Mesothelial cell of epicardium (in vitro differentiated cells): Measurements from ENCODE around the gene NCK2. TPM values are rescaled to one million over a fixed set of nuclear protein-coding genes. Genes with fewer than 3 reads are reported as not detected.

Experiments used
- DNase-seq, 2 experiments: peaks; one replicate each; pipeline ENCODE4 v3.0.0; 2021; ENCODE audit warnings: low spot score in 2 of 2; ENCODE audit not compliant: unreplicated experiment in 2 of 2
- H3K27ac Mint-ChIP-seq: 2 replicates; pipeline ENCODE4 v1.8.0; 2021; ENCODE audit warnings: mixed read lengths
- H3K27me3 Mint-ChIP-seq: 2 replicates; pipeline ENCODE4 v1.8.0; 2021; ENCODE audit warnings: low read depth, mixed read lengths
- H3K36me3 Mint-ChIP-seq: 2 replicates; pipeline ENCODE4 v1.8.0; 2021; ENCODE audit warnings: mixed read lengths
- H3K4me1 Mint-ChIP-seq: 2 replicates; pipeline ENCODE4 v1.8.0; 2021; ENCODE audit warnings: mixed read lengths
- H3K4me3 Mint-ChIP-seq: 2 replicates; pipeline ENCODE4 v1.8.0; 2021; ENCODE audit warnings: mild to moderate bottlenecking, moderate library complexity, mixed read lengths
- H3K9me3 Mint-ChIP-seq: 2 replicates; pipeline ENCODE4 v1.8.0; 2021; ENCODE audit warnings: mixed read lengths
- CTCF ChIP-seq: fragments of 200-600 bp; sonication (generic); IDR thresholded peaks from one replicate; pipeline ENCODE4 v1.5.0; 2021; ENCODE audit warnings: antibody characterized with exemption; ENCODE audit not compliant: unreplicated experiment
- total RNA-seq: library from RNA; stranded (reverse); gene quantifications from 3 replicates; pipeline ENCODE4 v1.2.1, GENCODE V29; 2021

NCK2 gene
- total RNA-seq, 1 donor from 2014 or later = 59.5 TPM

- TF ChIP-seq CTCF = no peak
- no peak for DNase-seq
- no peaks in the 10 kb centered on the region for H3K9me3 Mint-ChIP-seq
- no peak overlapping the region for H3K4me3 Mint-ChIP-seq
- H3K4me1 Mint-ChIP-seq = peaks cover 40% of the 10 kb centered on the region
- peaks cover 3% of the 10 kb centered on the region for H3K36me3 Mint-ChIP-seq
- no peaks in the 10 kb centered on the region for H3K27me3 Mint-ChIP-seq
- H3K27ac Mint-ChIP-seq = no peak overlapping the region
Measured at GRCh38 chr2:105798595-105798994, 53.9 kb downstream of the NCK2 start.

GRCh38 chr2:105800036-105800713, 55.5 kb downstream of the NCK2 start:
- Mint-ChIP-seq H3K27me3 (no peaks in the 10 kb centered on the region), H3K4me3 (no peak overlapping the region), H3K4me1 (peaks cover 46% of the 10 kb centered on the region), H3K9me3 (no peaks in the 10 kb centered on the region), H3K27ac (peak overlapping the region; percentile 55), H3K36me3 (peaks cover 3% of the 10 kb centered on the region)
- TF ChIP-seq CTCF = no peak
- DNase-seq = no peak

- no peak overlapping the region for H3K4me3 Mint-ChIP-seq
- no peaks in the 10 kb centered on the region for H3K27me3 Mint-ChIP-seq
- no peak for DNase-seq
- no peaks in the 10 kb centered on the region for H3K9me3 Mint-ChIP-seq
- peaks cover 3% of the 10 kb centered on the region for H3K36me3 Mint-ChIP-seq
- H3K4me1 Mint-ChIP-seq = peaks cover 38% of the 10 kb centered on the region
- no peak for TF ChIP-seq CTCF
- H3K27ac Mint-ChIP-seq = peak overlapping the region; percentile 55
Measured at GRCh38 chr2:105800953-105801635, 56.4 kb downstream of the NCK2 start.

GRCh38 chr2:105801961-105802360, 57.2 kb downstream of the NCK2 start:
- H3K4me1 Mint-ChIP-seq = peaks cover 33% of the 10 kb centered on the region
- no peaks in the 10 kb centered on the region for H3K9me3 Mint-ChIP-seq
- H3K27me3 Mint-ChIP-seq = no peaks in the 10 kb centered on the region
- no peak for DNase-seq
- H3K4me3 Mint-ChIP-seq = no peak overlapping the region
- TF ChIP-seq CTCF = no peak
- peaks cover 3% of the 10 kb centered on the region for H3K36me3 Mint-ChIP-seq
- no peak overlapping the region for H3K27ac Mint-ChIP-seq

GRCh38 chr2:105802587-105802986, 57.9 kb downstream of the NCK2 start:
- no peak for DNase-seq
- H3K4me1 Mint-ChIP-seq = peaks cover 27% of the 10 kb centered on the region
- TF ChIP-seq CTCF = no peak
- no peaks in the 10 kb centered on the region for H3K27me3 Mint-ChIP-seq
- no peaks in the 10 kb centered on the region for H3K9me3 Mint-ChIP-seq
- no peak overlapping the region for H3K4me3 Mint-ChIP-seq
- H3K27ac Mint-ChIP-seq = no peak overlapping the region
- H3K36me3 Mint-ChIP-seq = peaks cover 3% of the 10 kb centered on the region
